ENCODE measurements around the gene DLGAP3.

GRCh38 chr1:34916104-34916503, 13.3 kb downstream of the DLGAP3 start:
- TF ChIP-seq EZH2 (IDR thresholded peaks at IDR 0.05; ENCODE audit: low read length) = no peak
- no peak for TF ChIP-seq CTCF (optimal IDR thresholded peaks at IDR 0.05 in 1 of 3, IDR thresholded peaks at IDR 0.05 in 1 of 3, conservative IDR thresholded peaks at IDR 0.05 in 1 of 3; ENCODE audit: extremely low read depth in 1 of 3, insufficient read depth in 2 of 3, low read length in 3 of 3)

All from keratinocyte (primary cell).